Measurements from ENCODE around the gene DLGAP4.

Gene DLGAP4

GRCh38 chr20:36462440-36463211 is 156.5 kb downstream of the DLGAP4 start:
- no peak for DNase-seq (ENCODE audit: low read depth)
- TF ChIP-seq CTCF (IDR thresholded peaks at IDR 0.05; ENCODE audit: control insufficient read depth, extremely low read depth, insufficient read depth), result no peak
- H3K4me3 ChIP-seq (ENCODE audit: low read depth, low read length), result peak overlapping the region; percentile 96

GRCh38 chr20:36463212-36464061 is 157.3 kb downstream of the DLGAP4 start:
- DNase-seq (ENCODE audit: low read depth), result no peak
- H3K4me3 ChIP-seq (ENCODE audit: low read depth, low read length), result peak overlapping the region; percentile 96
- TF ChIP-seq CTCF (IDR thresholded peaks at IDR 0.05; ENCODE audit: control insufficient read depth, extremely low read depth, insufficient read depth), result no peak

GRCh38 chr20:36465109-36466080 is 159.3 kb downstream of the DLGAP4 start:
- no peak for TF ChIP-seq CTCF (IDR thresholded peaks at IDR 0.05; ENCODE audit: control insufficient read depth, extremely low read depth, insufficient read depth)
- H3K4me3 ChIP-seq (ENCODE audit: low read depth, low read length), result no peak overlapping the region

GRCh38 chr20:36466089-36466488 is 159.9 kb downstream of the DLGAP4 start:
- H3K4me3 ChIP-seq (ENCODE audit: low read depth, low read length), result no peak overlapping the region
- no peak for TF ChIP-seq CTCF (IDR thresholded peaks at IDR 0.05; ENCODE audit: control insufficient read depth, extremely low read depth, insufficient read depth)
- no peak for DNase-seq (ENCODE audit: low read depth)

More at GRCh38 chr20:36465109-36466080, 159.3 kb downstream of the DLGAP4 start:
- no peak for DNase-seq (ENCODE audit: low read depth)

GRCh38 chr20:36467076-36467999 is 161.2 kb downstream of the DLGAP4 start:
- peak; percentile 50 for DNase-seq (ENCODE audit: low read depth)
- H3K4me3 ChIP-seq (ENCODE audit: low read depth, low read length), result peak overlapping the region; percentile 15; the same call in 1 of the 2 replicates
- no peak for TF ChIP-seq CTCF (IDR thresholded peaks at IDR 0.05; ENCODE audit: control insufficient read depth, extremely low read depth, insufficient read depth)
